Stimulated activated CD8-positive, alpha-beta memory T cell treated with anti-CD3 and anti-CD28 coated beads, Interleukin-15, amount 100 ng/mL, for 4 hours (primary cell): ENCODE data around the gene DCP1B.

Experiments used
- DNase-seq, 2 donors: peaks; one replicate each; pipeline ENCODE4 v3.0.0-alpha.2; 2020; ENCODE audit warnings: low read depth in 2 of 2

The DCP1B gene

GRCh38 chr12:1919284-1919683, 85.0 kb downstream of the DCP1B start:
- no peak for DNase-seq

GRCh38 chr12:1918884-1919236, 85.4 kb downstream of the DCP1B start:
- DNase-seq = no peak

- no peak for DNase-seq
Observed at GRCh38 chr12:1918081-1918883, 86.0 kb downstream of the DCP1B start, which contains the start of gene CACNA2D4. CACNA2D4 (minus strand) TSS chr12:1918652; CDS start chr12:1918473, 179 bp downstream.

GRCh38 chr12:1917172-1918070, 86.8 kb downstream of the DCP1B start:
- no peak for DNase-seq

- no peak for DNase-seq
Observed at GRCh38 chr12:1916371-1917171, 87.7 kb downstream of the DCP1B start.

- DNase-seq = no peak
Observed at GRCh38 chr12:1915082-1915968, 88.9 kb downstream of the DCP1B start.

- no peak for DNase-seq
Observed at GRCh38 chr12:1914114-1914911, 89.9 kb downstream of the DCP1B start.

- no peak for DNase-seq
Observed at GRCh38 chr12:1913377-1914113, 90.7 kb downstream of the DCP1B start.

- no peak for DNase-seq
Observed at GRCh38 chr12:1912580-1913376, 91.5 kb downstream of the DCP1B start.

GRCh38 chr12:1911598-1912575, 92.4 kb downstream of the DCP1B start:
- DNase-seq = no peak

GRCh38 chr12:1910468-1910867, 93.8 kb downstream of the DCP1B start:
- DNase-seq = no peak

- no peak for DNase-seq
Observed at GRCh38 chr12:1908758-1909157, 95.5 kb downstream of the DCP1B start.

GRCh38 chr12:1907652-1908611, 96.3 kb downstream of the DCP1B start:
- DNase-seq = peak in 1 of 2 donors; percentile 10

GRCh38 chr12:1906579-1906978, 97.7 kb downstream of the DCP1B start:
- no peak for DNase-seq

GRCh38 chr12:1904875-1905274, 99.4 kb downstream of the DCP1B start:
- no peak for DNase-seq

GRCh38 chr12:1896964-1897363, 107.3 kb downstream of the DCP1B start:
- no peak for DNase-seq
